ENCODE data around the gene ECD.

The ECD gene

GRCh38 chr10:73167783-73168464, at the start of gene ECD, which contains the start of gene FAM149B1:
TSS of gene ECD (minus strand) at chr10:73168008. CDS start at chr10:73163937, 4,071 bp downstream.
TSS of gene FAM149B1 (plus strand) at chr10:73168119. CDS start at chr10:73168340, 221 bp downstream.
- peak; percentile 94 for DNase-seq

GRCh38 chr10:73215749-73216148, 47.9 kb upstream of the ECD start:
- DNase-seq: no peak

GRCh38 chr10:73211106-73211811, 43.5 kb upstream of the ECD start:
- no peak for DNase-seq

- no peak for DNase-seq
These were observed 42.7 kb upstream of the ECD start for GRCh38 chr10:73210395-73211105.

GRCh38 chr10:73209705-73210104, 41.9 kb upstream of the ECD start:
- DNase-seq: no peak

- DNase-seq: no peak
These were observed 40.1 kb upstream of the ECD start for GRCh38 chr10:73207883-73208282.

- no peak for DNase-seq
These were observed 38.6 kb upstream of the ECD start for GRCh38 chr10:73206385-73206784.

- DNase-seq: no peak
These were observed 38.1 kb upstream of the ECD start for GRCh38 chr10:73205890-73206289.

GRCh38 chr10:73205081-73205480, 37.3 kb upstream of the ECD start:
- no peak for DNase-seq

- no peak for DNase-seq
These were observed 22.4 kb upstream of the ECD start for GRCh38 chr10:73190188-73190587.

GRCh38 chr10:73186266-73186665, 18.5 kb upstream of the ECD start:
- DNase-seq: no peak

GRCh38 chr10:73183667-73184281, 16.0 kb upstream of the ECD start:
- no peak for DNase-seq

GRCh38 chr10:73182568-73182967, 14.8 kb upstream of the ECD start:
- no peak for DNase-seq

- no peak for DNase-seq
These were observed 6.5 kb upstream of the ECD start for GRCh38 chr10:73174148-73174925.

GRCh38 chr10:73172867-73173266, 5.1 kb upstream of the ECD start:
- no peak for DNase-seq

- DNase-seq: no peak
These were observed 1.5 kb upstream of the ECD start for GRCh38 chr10:73169320-73169719.

- DNase-seq: no peak
These were observed 626 bp upstream of the ECD start for GRCh38 chr10:73168465-73168803.

- DNase-seq: peak; percentile 49
These were observed 388 bp downstream of the ECD start for GRCh38 chr10:73167458-73167782.

GRCh38 chr10:73166972-73167371, 836 bp downstream of the ECD start:
- no peak for DNase-seq

GRCh38 chr10:73163096-73163495, 4.7 kb downstream of the ECD start:
- DNase-seq: no peak

- no peak for DNase-seq
These were observed 6.1 kb downstream of the ECD start for GRCh38 chr10:73161662-73162061.

GRCh38 chr10:73161079-73161478, 6.7 kb downstream of the ECD start:
- no peak for DNase-seq

Measured in CD4-positive, alpha-beta T cell treated with Interleukin-21 for 1 hour (primary cell).